RWPE1 (cell line): ENCODE measurements around the gene TIMP2.

Experiments
- CTCF ChIA-PET: fragments of 350-600 bp; sonication (Branson Sonifier 250); formaldehyde crosslinking; extraction: SDS; loops from one replicate; lab custom pipeline; 2021; lab: Yijun Ruan, JAX
- POLR2A ChIA-PET: fragments of 400-600 bp; formaldehyde crosslinking; extraction: SDS; loops from one replicate; lab custom pipeline; 2020; ENCODE audit warnings: antibody characterized with exemption; ENCODE audit not compliant: low non-redundant PET; lab: Yijun Ruan, JAX
- DNase-seq: peaks from one replicate; pipeline ENCODE4 v3.0.0; 2012; ENCODE audit warnings: low spot score
- H3K27ac ChIP-seq: fragments of 450-650 bp; 2 replicates; pipeline ENCODE4 v1.5.1; 2017
- TF ChIP-seq, protein P1 (sequence below): fragments of 450-650 bp; conservative IDR thresholded peaks from 2 replicates; pipeline ENCODE4 v1.5.1; 2017; ENCODE audit warnings: low read depth, mild to moderate bottlenecking

The TIMP2 gene

DNA sequence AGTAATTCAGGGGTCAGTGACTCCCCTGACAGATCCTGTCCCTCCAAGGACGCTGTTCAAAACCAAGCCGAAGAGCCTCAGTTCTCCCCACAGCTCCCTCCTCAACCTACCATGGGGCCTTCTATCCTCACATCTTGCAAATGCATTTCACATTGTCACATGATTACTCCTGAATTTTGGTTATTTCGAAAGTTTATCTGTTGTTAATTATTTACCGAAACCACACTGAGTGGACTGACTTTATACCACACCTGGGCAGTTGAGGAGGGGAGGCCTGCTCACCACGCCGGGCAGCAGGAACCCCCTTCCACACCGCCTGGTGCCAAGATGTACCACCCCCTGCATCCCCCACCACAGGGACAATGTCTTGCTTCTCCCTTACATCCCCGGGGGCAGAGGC is 4.7 kb downstream of the TIMP2 start:
- POLR2A ChIA-PET, result no interaction called here

DNA sequence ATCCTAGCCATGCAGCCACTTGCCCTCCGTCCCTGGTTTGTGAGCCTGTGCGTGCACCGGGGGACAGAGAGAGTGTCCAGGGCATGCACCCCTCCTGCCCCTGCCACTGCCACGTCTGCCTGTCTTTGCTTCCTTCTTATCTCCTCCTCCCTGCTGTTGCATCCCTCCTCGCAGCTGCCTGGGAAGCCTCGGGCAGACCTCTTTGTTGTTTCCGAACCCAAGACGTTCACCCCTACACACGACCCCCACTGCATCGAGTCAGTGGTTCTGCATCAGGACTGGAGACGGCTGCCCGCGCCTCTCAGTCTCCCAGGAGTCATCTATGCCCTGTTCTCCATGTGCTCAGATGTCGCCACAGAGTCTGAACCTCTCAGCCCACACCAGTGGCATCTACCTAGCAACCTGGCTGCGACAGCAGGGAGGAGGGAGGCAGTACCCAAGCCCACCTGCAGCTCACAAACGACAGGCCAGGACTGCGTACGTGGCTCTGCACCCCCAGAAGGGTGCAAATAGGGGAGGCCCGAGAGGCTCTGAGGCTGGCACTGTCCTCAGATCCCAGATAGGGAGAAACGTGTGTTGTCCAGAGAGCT is 5.2 kb downstream of the TIMP2 start:
- POLR2A ChIA-PET, result no interaction called here
- TF ChIP-seq, protein P1, sequence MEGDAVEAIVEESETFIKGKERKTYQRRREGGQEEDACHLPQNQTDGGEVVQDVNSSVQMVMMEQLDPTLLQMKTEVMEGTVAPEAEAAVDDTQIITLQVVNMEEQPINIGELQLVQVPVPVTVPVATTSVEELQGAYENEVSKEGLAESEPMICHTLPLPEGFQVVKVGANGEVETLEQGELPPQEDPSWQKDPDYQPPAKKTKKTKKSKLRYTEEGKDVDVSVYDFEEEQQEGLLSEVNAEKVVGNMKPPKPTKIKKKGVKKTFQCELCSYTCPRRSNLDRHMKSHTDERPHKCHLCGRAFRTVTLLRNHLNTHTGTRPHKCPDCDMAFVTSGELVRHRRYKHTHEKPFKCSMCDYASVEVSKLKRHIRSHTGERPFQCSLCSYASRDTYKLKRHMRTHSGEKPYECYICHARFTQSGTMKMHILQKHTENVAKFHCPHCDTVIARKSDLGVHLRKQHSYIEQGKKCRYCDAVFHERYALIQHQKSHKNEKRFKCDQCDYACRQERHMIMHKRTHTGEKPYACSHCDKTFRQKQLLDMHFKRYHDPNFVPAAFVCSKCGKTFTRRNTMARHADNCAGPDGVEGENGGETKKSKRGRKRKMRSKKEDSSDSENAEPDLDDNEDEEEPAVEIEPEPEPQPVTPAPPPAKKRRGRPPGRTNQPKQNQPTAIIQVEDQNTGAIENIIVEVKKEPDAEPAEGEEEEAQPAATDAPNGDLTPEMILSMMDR, result no peak
- H3K27ac ChIP-seq, result peak overlapping the region; percentile 96
- DNase-seq, result no peak
- CTCF ChIA-PET, result no interaction called here

More for the DNA sequence above, 4.7 kb downstream of the TIMP2 start:
- H3K27ac ChIP-seq, result peak overlapping the region; percentile 96
- CTCF ChIA-PET, result no interaction called here
- TF ChIP-seq, protein P1, result no peak
- DNase-seq, result no peak

DNA sequence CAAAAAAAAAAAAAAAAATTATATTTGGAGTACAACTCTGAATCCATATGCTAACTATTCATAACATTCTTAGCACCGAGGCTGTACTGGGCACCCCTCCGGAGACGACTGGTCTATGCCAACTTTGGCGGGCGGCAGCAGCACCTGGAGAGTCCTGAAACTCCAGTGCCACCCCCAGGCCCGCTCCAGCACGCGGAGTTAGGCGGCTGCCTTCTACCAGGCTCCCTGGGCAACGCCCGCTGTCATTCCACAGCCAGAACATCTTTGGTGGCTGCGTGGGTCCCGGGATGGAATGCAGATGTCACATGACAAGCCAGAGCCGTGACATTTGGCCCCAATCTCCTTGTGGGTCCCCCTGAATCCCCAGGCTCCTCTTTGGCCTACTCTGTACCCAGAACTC is 6.2 kb downstream of the TIMP2 start:
- DNase-seq, result no peak
- H3K27ac ChIP-seq, result peak overlapping the region; percentile 96
- POLR2A ChIA-PET, result no interaction called here
- CTCF ChIA-PET, result interaction anchor here (0.7 kb wide), 1 partner anchor 115 kb away, joined by 3 read pairs; no protein-coding TSS in a partner anchor
- TF ChIP-seq, protein P1, result no peak

DNA sequence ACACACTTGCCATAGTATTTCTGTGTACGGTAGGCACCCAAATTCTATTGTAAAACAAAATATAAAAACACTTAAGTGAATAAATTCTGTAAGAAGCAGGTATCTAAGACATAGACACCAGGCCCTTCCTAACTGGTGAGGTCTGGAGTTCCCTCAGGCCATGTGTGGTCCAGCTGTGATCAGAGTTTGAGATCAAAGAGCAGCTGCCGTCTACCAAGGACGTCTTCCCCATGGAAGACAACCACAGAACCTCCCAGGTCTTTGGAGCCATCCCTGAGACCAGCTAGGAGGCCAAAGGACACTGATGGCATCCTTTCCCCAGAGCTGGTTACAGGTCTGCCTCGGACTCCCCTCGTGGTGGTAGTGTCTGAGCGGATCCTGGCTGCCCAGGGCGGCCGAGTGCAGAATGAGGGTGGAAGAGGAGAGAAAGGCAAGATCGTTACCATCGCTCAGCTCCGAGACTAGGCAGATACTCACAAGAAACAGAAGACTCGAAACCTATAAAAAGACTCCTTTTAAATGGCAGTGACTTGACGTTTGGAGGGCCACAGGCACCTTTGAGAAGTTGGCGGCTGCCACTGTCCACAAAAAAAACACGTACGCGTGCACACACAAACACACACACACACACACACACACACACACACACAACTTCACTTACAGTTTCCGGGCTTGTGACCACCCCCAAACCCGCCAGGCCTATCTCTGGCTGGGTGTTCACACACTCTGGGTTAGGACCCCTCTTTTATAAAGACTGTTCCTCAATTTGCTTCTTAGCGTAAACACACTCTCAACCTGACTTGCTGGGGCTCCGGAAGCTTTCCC is 7.5 kb downstream of the TIMP2 start:
- H3K27ac ChIP-seq, result peak overlapping the region; percentile 96
- ChIA-PET CTCF (interaction anchor here (0.6 kb wide), 1 partner anchor 1183 kb away, joined by 3 read pairs; no protein-coding TSS in a partner anchor), POLR2A (interaction anchor here (0.6 to 1.0 kb wide), 2 partner anchors 12 to 16 kb away, joined by 3 to 4 read pairs; no protein-coding TSS in a partner anchor)
- TF ChIP-seq, protein P1, result no peak
- DNase-seq, result no peak

DNA sequence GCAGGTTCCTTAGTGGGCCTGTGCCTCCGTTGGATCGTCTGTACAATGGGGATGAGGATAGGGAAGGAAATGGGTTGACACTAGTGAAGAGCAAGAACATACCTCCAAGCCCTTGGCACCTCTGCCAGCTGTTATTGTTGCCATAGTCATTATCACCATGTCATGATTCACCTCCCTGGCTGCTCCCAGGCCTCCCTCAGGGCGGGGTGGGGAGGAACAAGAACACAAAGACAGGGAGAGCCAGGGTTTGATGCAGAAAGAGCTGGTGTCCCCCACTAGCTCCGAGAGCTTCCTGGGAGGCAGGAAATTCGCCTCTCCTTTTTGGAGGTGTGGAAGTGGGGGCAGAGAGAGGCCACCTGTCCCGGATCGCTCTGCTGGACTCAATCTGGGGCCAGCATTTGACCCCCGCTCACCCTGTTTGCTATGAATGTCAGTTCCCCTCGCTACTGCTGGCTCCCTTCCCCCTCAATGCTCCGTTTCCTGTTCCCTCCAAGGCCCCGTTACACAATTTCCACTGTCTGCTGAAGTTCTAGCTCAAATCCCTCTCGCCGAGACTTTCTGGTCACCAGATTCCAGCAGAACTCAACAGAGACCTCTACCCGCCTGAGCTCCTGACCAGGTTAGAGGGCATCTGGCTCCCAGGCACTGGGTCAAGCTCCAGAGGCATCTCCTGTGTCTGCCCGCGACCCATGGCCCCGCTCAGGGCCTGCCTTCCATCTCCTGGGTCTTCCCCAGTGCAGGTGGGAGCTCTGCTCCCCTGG is 9.1 kb downstream of the TIMP2 start:
- DNase-seq, result peak; percentile 79
- POLR2A ChIA-PET, result no interaction called here
- CTCF ChIA-PET, result interaction anchor here (0.5 to 0.8 kb wide), 3 partner anchors 15 to 69 kb away, joined by 3 to 5 read pairs (median 3); no protein-coding TSS in a partner anchor
- H3K27ac ChIP-seq, result peak overlapping the region; percentile 96
- TF ChIP-seq, protein P1, result no peak

DNA sequence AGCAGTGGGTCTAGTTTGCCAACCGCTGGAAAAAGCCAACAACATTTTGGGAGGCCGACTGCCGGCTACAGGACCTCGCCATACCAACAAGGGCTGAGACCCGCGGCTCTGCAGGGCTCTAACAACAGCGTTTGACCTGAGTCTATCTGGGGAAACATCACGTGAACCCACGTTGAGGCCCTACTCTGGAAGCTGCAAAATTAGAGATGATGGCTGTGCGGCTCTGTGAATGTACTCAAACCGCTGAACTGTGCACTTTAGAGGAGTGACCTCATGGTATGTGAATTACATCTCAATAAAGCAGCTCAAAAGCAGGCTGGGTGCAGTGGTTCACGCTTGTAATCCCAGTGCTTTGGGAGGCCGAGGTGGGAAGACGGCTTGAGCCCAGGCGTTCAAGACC is 12.1 kb downstream of the TIMP2 start:
- CTCF ChIA-PET, result interaction anchor here (0.6 to 1.4 kb wide), 2 partner anchors 29 to 58 kb away, joined by 4 read pairs; no protein-coding TSS in a partner anchor
- H3K27ac ChIP-seq, result peak overlapping the region; percentile 96
- TF ChIP-seq, protein P1, result no peak
- DNase-seq, result no peak
- POLR2A ChIA-PET, result no interaction called here
